HepG2 (cell line): ENCODE data around the gene WFDC1. TPM values are rescaled to one million over a fixed set of nuclear protein-coding genes. Genes with fewer than 3 reads are reported as not detected.

Experiments
- ATAC-seq: fragments of 200-7000 bp; cut with Tn5 transposase; 3 replicates; pipeline ENCODE4 v1.9.1; 2020; ENCODE audit warnings: mild to moderate bottlenecking, moderate library complexity
- BruUV-seq: library from RNA; stranded (reverse); fragments of 400-500 nt; replicated peaks from 2 replicates; lab custom pipeline; 2021; lab: Mats Ljungman, UMichigan
- CTCF ChIA-PET: fragments of 300-600 bp; formaldehyde crosslinking; extraction: SDS; loops from one replicate; lab custom pipeline; 2021; ENCODE audit warnings: low total read pairs, inconsistent platforms, low intra/inter-chr PET ratio; lab: Yijun Ruan, JAX
- POLR2A ChIA-PET: fragments of 350-600 bp; sonication (Branson Sonifier 250); formaldehyde crosslinking; loops from one replicate; lab custom pipeline; 2020; ENCODE audit warnings: antibody characterized with exemption, inconsistent platforms; lab: Yijun Ruan, JAX
- DNase-seq: peaks from one replicate; pipeline ENCODE4 v3.0.0-alpha.2; 2015; ENCODE audit warnings: low spot score
- FAIRE-seq: peaks from 3 replicates; lab custom pipeline; 2011; peaks lifted over from hg19 to GRCh38; lab: Jason Lieb, UNC
- H2AFZ ChIP-seq: one replicate; pipeline ENCODE4 v1.6.1; 2011; ENCODE audit warnings: low read length, inconsistent platforms
- H3K27ac ChIP-seq: fragments of 300-600 bp; 3 replicates; pipeline ENCODE4 v1.8.0; 2011; ENCODE audit warnings: mixed run types, mild to moderate bottlenecking, mixed read lengths, low read length, inconsistent platforms; ENCODE audit not compliant: insufficient read depth; ENCODE audit errors: extremely low read length
- H3K27me3 ChIP-seq, 2 experiments: fragments of 200-600 bp in 1 of 2; 2 replicates in 1 of 2; 3 replicates in 1 of 2; pipeline versions ENCODE4 v1.6.0 to v1.8.0; 2011; ENCODE audit warnings: low read length in 2 of 2, mild to moderate bottlenecking in 2 of 2, moderate library complexity in 2 of 2, inconsistent platforms in 1 of 2; ENCODE audit not compliant: insufficient read depth in 2 of 2, control insufficient read depth in 1 of 2
- H3K36me3 ChIP-seq, 2 experiments: fragments of 200-600 bp in 1 of 2; replicated peaks in 1 of 2; 2 replicates in 1 of 2; 3 replicates in 1 of 2; pipeline versions ENCODE4 v1.5.1 to v1.8.0; 2011; ENCODE audit warnings: low read length in 2 of 2, inconsistent platforms in 1 of 2; ENCODE audit not compliant: insufficient read depth in 2 of 2, control insufficient read depth in 1 of 2
- H3K4me1 ChIP-seq: 2 replicates; pipeline ENCODE4 v1.5.1; 2012; ENCODE audit warnings: low read length, inconsistent platforms; ENCODE audit not compliant: insufficient read depth
- H3K4me2 ChIP-seq: 2 replicates; pipeline ENCODE4 v1.6.0; 2011; ENCODE audit warnings: low read depth, low read length, inconsistent platforms
- H3K4me3 ChIP-seq, 3 experiments: fragments of 200-600 bp in 1 of 3; sonication (generic), shearing (Covaris generic) in 1 of 3; replicated peaks in 1 of 3; 2 replicates each; pipeline ENCODE4 v1.5.1; 2011 to 2016; ENCODE audit warnings: low read length in 3 of 3, inconsistent platforms in 2 of 3, low read depth in 2 of 3, mild to moderate bottlenecking in 2 of 3, control low read depth in 1 of 3, mixed read lengths in 1 of 3; ENCODE audit not compliant: insufficient read depth in 1 of 3
- H3K79me2 ChIP-seq: one replicate; pipeline ENCODE4 v1.6.1; 2011; ENCODE audit warnings: low read length, inconsistent platforms; ENCODE audit not compliant: insufficient read depth
- H3K9ac ChIP-seq: 2 replicates; pipeline ENCODE4 v1.6.0; 2011; ENCODE audit warnings: mild to moderate bottlenecking, low read depth, low read length, inconsistent platforms; ENCODE audit not compliant: insufficient read depth
- H3K9me3 ChIP-seq: 2 replicates; pipeline ENCODE4 v1.5.1; 2012; ENCODE audit warnings: mild to moderate bottlenecking, low read length
- H4K20me1 ChIP-seq: 2 replicates; pipeline ENCODE4 v1.6.0; 2011; ENCODE audit warnings: inconsistent platforms, mild to moderate bottlenecking, low read length, moderate library complexity; ENCODE audit not compliant: insufficient read depth
- ARNTL ChIP-seq: sonication (generic); formaldehyde crosslinking; IDR thresholded peaks from 2 replicates; pipeline ENCODE4 v1.4.0; 2020; ENCODE audit warnings: mild to moderate bottlenecking, missing genetic modification reagents
- ATM ChIP-seq: fragments of 450-650 bp; IDR thresholded peaks from 2 replicates; pipeline ENCODE4 v1.7.1; 2017; ENCODE audit warnings: mild to moderate bottlenecking, borderline replicate concordance
- GLI4 ChIP-seq: sonication (generic); formaldehyde crosslinking; IDR thresholded peaks from 2 replicates; pipeline ENCODE4 v1.5.1; 2020; ENCODE audit warnings: missing genetic modification reagents, mild to moderate bottlenecking, moderate library complexity, borderline replicate concordance
- MAFF ChIP-seq: IDR thresholded peaks from 2 replicates; pipeline ENCODE4 v1.6.1; 2011; ENCODE audit warnings: low read depth, low read length, improper control_type of control experiment
- MAFK ChIP-seq, 2 experiments: IDR thresholded peaks in 1 of 2; conservative IDR thresholded peaks in 1 of 2; 2 replicates each; pipeline ENCODE4 v1.6.1; 2011; ENCODE audit warnings: improper control_type of control experiment in 2 of 2, low read length in 2 of 2
- ZSCAN31 ChIP-seq: sonication (generic); formaldehyde crosslinking; IDR thresholded peaks from 2 replicates; pipeline ENCODE4 v1.5.0; 2020; ENCODE audit warnings: low read depth, mild to moderate bottlenecking, missing genetic modification reagents
- WGBS: methylation state at CpG from one replicate; pipeline ENCODE4 v1.1.6; 2017; ENCODE audit warnings: low lambda C conversion rate; 5-methylcytosine and 5-hydroxymethylcytosine counted together
- in situ Hi-C: cut with HindIII; loops from 2 replicates; pipeline ENCODE4 v1.10.0; 2017; ENCODE audit warnings: low pct_unique_long_range_greater_than_20kb; ENCODE audit not compliant: extremely low pct_ligation_motif_present
- intact Hi-C: fragments of 100-400 bp; cut with micrococcal nuclease; formaldehyde crosslinking; loops from one replicate; pipeline ENCODE4 v1.10.0; 2022; ENCODE audit not compliant: unreplicated experiment
- polyA plus RNA-seq, 8 experiments: library from polyadenylated mRNA; depleted of rRNA in 3 of 8; stranded (reverse) in 7 of 8; unstranded in 1 of 8; fragments of >200 nt; fragmentation: Illumina TruSeq in 4 of 8; extraction: Trizol in 4 of 8; gene quantifications; 2 replicates each; pipeline versions ENCODE4 v1.2.1 to v1.2.3, GENCODE V29; 2011 to 2016; ENCODE audit warnings: low read depth in 4 of 8, missing spikeins in 1 of 8, mixed read lengths in 1 of 8; ENCODE audit not compliant: insufficient read depth in 1 of 8
- total RNA-seq, 5 experiments: library from RNA; depleted of rRNA; stranded (reverse); fragments of >200 nt; fragmentation: Illumina TruSeq; extraction: Trizol; gene quantifications; 2 replicates each; pipeline ENCODE4 v1.2.3, GENCODE V29; 2016; ENCODE audit warnings: low read depth in 1 of 5
- TF ChIP-seq, protein P1 (sequence below): sonication (generic); formaldehyde crosslinking; conservative IDR thresholded peaks from 2 replicates; pipeline ENCODE4 v1.4.0; 2020; ENCODE audit warnings: missing genetic modification reagents

Gene WFDC1
- total and polyA plus RNA-seq, 2 of the 13 experiments (the other 11 are each of a cell fraction or from before 2014, with no cell fraction given) = not detected

DNA sequence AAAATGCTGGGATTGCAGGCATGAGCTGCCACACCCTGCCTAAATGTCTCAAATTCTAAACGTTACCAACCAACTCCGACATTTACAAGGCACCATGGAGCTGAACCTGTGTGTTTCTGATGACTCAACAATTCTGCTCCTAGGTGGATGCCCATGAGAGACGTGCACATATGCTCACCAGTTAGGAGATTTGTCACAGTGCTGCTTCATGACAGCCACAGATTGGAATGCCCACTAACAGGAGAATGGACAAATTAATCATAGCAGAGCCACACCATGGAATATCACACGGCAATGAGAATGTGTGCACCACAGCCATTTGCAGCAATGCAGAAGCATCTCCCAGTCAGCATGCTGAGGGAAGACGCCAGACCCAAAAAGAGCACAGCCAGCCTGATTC lies 46.8 kb upstream of the WFDC1 start:
- Histone ChIP-seq H3K79me2 (no peaks in the 10 kb centered on the region), H4K20me1 (no peaks in the 10 kb centered on the region), H3K27me3 (peaks cover 4 to 52% of the 10 kb centered on the region in 2 experiments)
- in situ Hi-C loops = no loop called here
- no TSS peak for BruUV-seq
- peak; percentile 95 for TF ChIP-seq MAFF
- TF ChIP-seq, protein P1, sequence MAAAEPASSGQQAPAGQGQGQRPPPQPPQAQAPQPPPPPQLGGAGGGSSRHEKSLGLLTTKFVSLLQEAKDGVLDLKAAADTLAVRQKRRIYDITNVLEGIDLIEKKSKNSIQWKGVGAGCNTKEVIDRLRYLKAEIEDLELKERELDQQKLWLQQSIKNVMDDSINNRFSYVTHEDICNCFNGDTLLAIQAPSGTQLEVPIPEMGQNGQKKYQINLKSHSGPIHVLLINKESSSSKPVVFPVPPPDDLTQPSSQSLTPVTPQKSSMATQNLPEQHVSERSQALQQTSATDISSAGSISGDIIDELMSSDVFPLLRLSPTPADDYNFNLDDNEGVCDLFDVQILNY = no peak
- peak; percentile 95 to 96 for TF ChIP-seq MAFK (conservative IDR thresholded peaks at IDR 0.05 in 1 of 2, IDR thresholded peaks at IDR 0.05 in 1 of 2; ENCODE audit: low read length in 2 of 2)
- TF ChIP-seq, all 625 proteins: peak for 2
- intact Hi-C loops = no loop called here
- ATAC-seq = no peak
- Histone ChIP-seq H3K27ac (no peak overlapping the region), H3K4me1 (no peaks in the 10 kb centered on the region), H3K36me3 (no peaks in the 10 kb centered on the region), H3K4me2 (no peak overlapping the region), H3K4me3 (no peak overlapping the region), H3K9ac (no peak overlapping the region), H3K9me3 (no peaks in the 10 kb centered on the region), H2AFZ (no peak overlapping the region)
- CTCF ChIA-PET = no interaction called here
- DNase-seq = no peak
- POLR2A ChIA-PET = no interaction called here
- FAIRE-seq = no peak
- 15% methylated on average over 5 of the region's 5 CpGs for WGBS

DNA sequence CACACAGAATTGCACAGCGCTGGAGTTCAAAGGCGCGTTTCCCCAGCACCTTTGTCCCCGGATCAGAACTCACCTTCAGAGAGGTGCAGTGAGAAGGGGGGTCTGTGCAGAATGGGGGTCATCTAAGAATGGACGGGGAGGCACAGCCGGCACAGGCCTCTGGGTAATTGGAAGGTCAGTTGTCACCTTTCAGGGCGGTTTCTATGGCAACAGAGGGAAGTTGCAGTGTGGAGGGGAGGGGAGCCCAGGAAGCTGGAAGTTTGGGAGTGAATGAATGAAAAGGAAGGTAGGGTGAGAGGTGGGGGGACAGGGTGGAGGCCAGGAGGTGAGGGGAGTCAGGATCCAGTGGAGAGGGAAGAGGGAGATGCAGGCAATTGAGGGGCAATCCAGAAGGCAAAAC lies 42.5 kb upstream of the WFDC1 start:
- ATAC-seq = no peak
- in situ Hi-C loops = no loop called here
- DNase-seq = no peak
- POLR2A ChIA-PET = no interaction called here
- 39% methylated on average over 7 of the region's 7 CpGs for WGBS
- no TSS peak for BruUV-seq
- no peaks in the 10 kb centered on the region for H3K79me2 ChIP-seq
- H4K20me1 ChIP-seq = no peaks in the 10 kb centered on the region
- intact Hi-C loops = no loop called here
- no peak overlapping the region for H3K27ac ChIP-seq
- FAIRE-seq = no peak
- no peaks in the 10 kb centered on the region for H3K36me3 ChIP-seq
- TF ChIP-seq ATM (no peak), ARNTL (CRISPR knock-in tag) (no peak), GLI4 (no peak), ZSCAN31 (CRISPR knock-in tag) (no peak)
- H3K9ac ChIP-seq = no peak overlapping the region
- CTCF ChIA-PET = no interaction called here
- no peak overlapping the region for H3K4me3 ChIP-seq
- H3K9me3 ChIP-seq = no peaks in the 10 kb centered on the region
- no peaks in the 10 kb centered on the region for H3K4me1 ChIP-seq
- H3K27me3 ChIP-seq = peaks cover 1 to 55% of the 10 kb centered on the region in 2 experiments
- H3K4me2 ChIP-seq = no peak overlapping the region
- H2AFZ ChIP-seq = no peak overlapping the region
